Right cardiac atrium (tissue), 5 donors: ENCODE measurements around the gene EPHB1. TPM values are rescaled to one million over a fixed set of nuclear protein-coding genes. Genes with fewer than 3 reads are reported as not detected.
"Not testable (repeated sequence)": the region's sequence is repeated elsewhere in the genome, so short reads cannot be mapped to it uniquely, and the experiment has no call there.

ENCODE experiments used
- ATAC-seq, 2 donors: fragments of 200-7000 bp; cut with Tn5 transposase; one replicate each; pipeline versions ENCODE4 v1.8.0 to v1.9.1; 2020; ENCODE audit warnings: moderate library complexity in 2 of 2, mild to moderate bottlenecking in 1 of 2
- DNase-seq, 3 donors: peaks; one replicate each; pipeline ENCODE4 v3.0.0-alpha.2; 2020
- H3K27ac ChIP-seq: one replicate; pipeline ENCODE4 v1.5.1; 2013; ENCODE audit warnings: mild to moderate bottlenecking, low read length, control low read depth, moderate library complexity
- H3K27me3 ChIP-seq: one replicate; pipeline ENCODE4 v1.6.1; 2013; ENCODE audit not compliant: control insufficient read depth, insufficient read depth
- H3K4me1 ChIP-seq: one replicate; pipeline ENCODE4 v1.6.1; 2013; ENCODE audit warnings: low read length; ENCODE audit not compliant: control insufficient read depth, insufficient read depth
- H3K4me3 ChIP-seq: one replicate; pipeline ENCODE4 v1.5.1; 2013; ENCODE audit warnings: low read length, control low read depth
- H3K9me3 ChIP-seq: one replicate; pipeline ENCODE4 v1.6.1; 2013; ENCODE audit warnings: low read length; ENCODE audit not compliant: control insufficient read depth
- WGBS: extraction: QIAGEN DNeasy Blood & Tissue Kit; methylation state at CpG from one replicate; pipeline ENCODE4 v1.1.7; 2013; 5-methylcytosine and 5-hydroxymethylcytosine counted together
- intact Hi-C, 4 donors: fragments of 100-400 bp; cut with DNase I; formaldehyde crosslinking; loops; one replicate each; pipeline versions ENCODE4 v1.11.0 to v1.14.0; 2022 to 2023
- polyA plus RNA-seq: library from polyadenylated mRNA; stranded (reverse); fragments of 200-250 nt; gene quantifications from one replicate; pipeline ENCODE4 v1.2.3, GENCODE V29; 2013
- total RNA-seq, 4 donors: library from RNA; stranded (reverse); fragmentation: NEBNext Ultra II Directional; extraction: Animal tissue kit (Norgen Biotek cat#: 25700); gene quantifications; one replicate each; pipeline ENCODE4 v1.2.1, GENCODE V29; 2021
- donor health status: healthy with polysubstance abuse.
- donor health status: DM: no; HTN: yes; CAD: no.
- donor health status: DM: no; HTN: no; CAD: no.
- donor health status: DM: no; HTN: yes; CAD: no; lungs with severe emphysema.
- donor health status: DM: yes; HTN: yes; CAD: no.

EPHB1 gene
- total and polyA plus RNA-seq, 5 donors: 0.23 to 1.6 (median 1.1) TPM

GRCh38 chr3:134956395-134956794 lies 161.3 kb downstream of the EPHB1 start:
- H3K4me1 ChIP-seq: no peaks in the 10 kb centered on the region
- intact Hi-C loops: no loop called here
- H3K4me3 ChIP-seq: no peak overlapping the region
- WGBS: 82% methylated on average over 2 of the region's 2 CpGs
- no peak for DNase-seq
- H3K9me3 ChIP-seq: peaks cover 3% of the 10 kb centered on the region
- no peaks in the 10 kb centered on the region for H3K27me3 ChIP-seq
- H3K27ac ChIP-seq: no peak overlapping the region
- no peak for ATAC-seq

- intact Hi-C loops: no loop called here
- DNase-seq (no peak), ATAC-seq (no peak)
- 90% methylated on average over 1 of the region's 1 CpG for WGBS
- no peaks in the 10 kb centered on the region for H3K4me1 ChIP-seq
- H3K9me3 ChIP-seq: peaks cover under 1% of the 10 kb centered on the region
- no peaks in the 10 kb centered on the region for H3K27me3 ChIP-seq
- no peak overlapping the region for H3K4me3 ChIP-seq
- no peak overlapping the region for H3K27ac ChIP-seq
These were observed 161.8 kb downstream of the EPHB1 start for GRCh38 chr3:134956844-134957243.

DNA sequence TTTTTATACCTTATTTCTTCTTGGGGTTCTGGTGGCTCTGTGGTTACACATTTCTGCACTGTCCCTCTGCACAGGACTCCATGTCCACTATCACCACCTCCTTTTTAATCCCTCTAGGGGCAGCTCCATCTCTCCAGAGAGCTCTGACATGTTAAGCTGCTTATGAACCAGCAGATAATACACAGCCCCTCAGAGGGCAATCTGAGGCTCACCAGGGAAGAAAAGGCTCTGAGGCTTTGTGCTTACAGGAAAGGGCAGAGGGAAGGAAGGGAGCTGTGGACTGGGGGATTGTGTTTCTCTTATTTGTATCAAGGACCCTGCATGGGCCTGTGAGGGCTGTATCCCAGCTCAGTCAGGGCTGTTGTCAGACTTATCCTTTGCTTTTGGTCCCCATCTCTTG lies 164.5 kb downstream of the EPHB1 start:
- no peak for ATAC-seq
- no peaks in the 10 kb centered on the region for H3K27me3 ChIP-seq
- no peak overlapping the region for H3K27ac ChIP-seq
- H3K4me3 ChIP-seq: no peak overlapping the region
- no peak for DNase-seq
- no peaks in the 10 kb centered on the region for H3K4me1 ChIP-seq
- no peaks in the 10 kb centered on the region for H3K9me3 ChIP-seq
- intact Hi-C loops: no loop called here

- ATAC-seq (no peak), DNase-seq (no peak)
- no peaks in the 10 kb centered on the region for H3K4me1 ChIP-seq
- H3K27ac ChIP-seq: no peak overlapping the region
- intact Hi-C loops: no loop called here
- H3K9me3 ChIP-seq: no peaks in the 10 kb centered on the region
- H3K4me3 ChIP-seq: no peak overlapping the region
- H3K27me3 ChIP-seq: no peaks in the 10 kb centered on the region
- 76% methylated on average over 5 of the region's 5 CpGs for WGBS
These were observed 169.2 kb downstream of the EPHB1 start for GRCh38 chr3:134964226-134964625.

DNA sequence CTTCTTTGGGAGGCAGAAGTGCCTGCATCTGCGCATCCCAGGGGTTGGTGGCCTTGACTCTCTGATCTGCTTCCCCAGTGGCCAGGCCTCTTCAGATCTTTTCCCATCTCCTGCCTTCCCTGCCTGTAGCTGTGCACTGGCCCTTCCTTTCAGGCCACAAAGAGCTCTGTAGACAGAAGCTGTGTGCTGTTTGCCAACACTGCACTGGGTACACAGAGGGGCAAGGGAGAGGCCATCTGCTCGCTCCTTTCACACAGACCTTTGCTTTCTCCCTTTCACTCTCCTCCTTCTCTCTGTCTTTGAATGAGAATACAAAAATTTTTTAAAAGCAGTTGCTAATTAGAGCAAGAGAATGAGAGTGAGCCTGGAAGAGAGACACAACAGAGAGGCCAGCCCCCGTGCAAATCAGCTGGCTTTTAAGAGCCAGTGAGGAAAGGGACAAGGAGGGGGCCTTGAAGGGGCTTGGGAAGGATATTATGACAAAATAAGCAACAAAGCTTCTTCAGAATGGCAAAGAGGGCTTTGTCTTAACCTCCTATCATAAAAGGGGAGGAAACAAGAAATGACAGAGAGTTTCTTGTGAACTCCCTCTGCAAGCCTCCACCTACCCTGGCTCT lies 170.9 kb downstream of the EPHB1 start:
- ATAC-seq (no peak), DNase-seq (no peak)
- WGBS: 79% methylated on average over 3 of the region's 3 CpGs
- intact Hi-C loops: no loop called here
- Histone ChIP-seq H3K4me3 (no peak overlapping the region), H3K4me1 (no peaks in the 10 kb centered on the region), H3K27ac (no peak overlapping the region), H3K27me3 (no peaks in the 10 kb centered on the region), H3K9me3 (no peaks in the 10 kb centered on the region)

DNA sequence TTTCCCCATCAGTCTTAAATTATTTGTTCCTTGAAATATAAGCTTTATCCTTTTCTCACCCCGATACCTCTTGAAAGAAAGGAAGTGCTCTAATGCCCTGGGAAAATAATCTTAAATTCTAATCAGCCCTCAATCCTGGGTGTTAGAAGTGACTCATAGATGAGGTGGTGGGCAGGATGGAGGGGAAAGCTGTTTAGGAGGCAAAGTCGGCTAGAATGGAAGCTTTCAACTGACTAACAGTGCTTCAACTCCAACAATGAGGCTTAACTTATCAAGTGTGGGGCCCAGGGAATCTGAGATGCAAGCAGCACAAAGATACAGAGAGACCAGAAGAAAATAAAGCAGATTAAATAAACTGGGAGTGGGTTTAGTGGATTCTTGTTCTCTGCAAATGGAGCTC lies 175.8 kb downstream of the EPHB1 start:
- WGBS: 65% methylated on average over 2 of the region's 2 CpGs
- Histone ChIP-seq H3K4me1 (no peaks in the 10 kb centered on the region), H3K27ac (no peak overlapping the region), H3K4me3 (no peak overlapping the region), H3K9me3 (no peaks in the 10 kb centered on the region), H3K27me3 (no peaks in the 10 kb centered on the region)
- intact Hi-C loops: no loop called here
- DNase-seq: no peak
- no peak for ATAC-seq

DNA sequence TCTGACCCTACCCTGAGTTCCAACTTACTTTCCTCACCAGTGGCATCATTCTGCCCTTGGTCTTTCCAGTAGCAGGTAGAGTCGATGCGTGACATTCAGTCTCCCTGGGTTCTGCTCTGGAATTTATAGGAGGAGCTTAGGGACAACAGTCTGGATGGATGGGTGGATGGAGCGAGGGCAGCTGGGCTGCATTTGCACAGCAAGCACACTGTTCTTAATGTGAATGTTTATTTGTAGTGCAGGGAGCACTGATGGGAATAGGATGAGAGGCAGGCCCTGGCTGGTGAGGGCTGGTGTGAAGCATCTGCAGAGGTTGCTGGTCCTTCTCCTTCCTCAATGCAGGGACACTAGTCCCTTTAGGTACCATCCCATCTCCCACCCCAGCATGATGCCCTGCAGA lies 176.2 kb downstream of the EPHB1 start:
- DNase-seq: no peak
- no peaks in the 10 kb centered on the region for H3K27me3 ChIP-seq
- H3K27ac ChIP-seq: no peak overlapping the region
- H3K4me1 ChIP-seq: no peaks in the 10 kb centered on the region
- no peak for ATAC-seq
- H3K4me3 ChIP-seq: no peak overlapping the region
- intact Hi-C loops: no loop called here
- WGBS: 69% methylated on average over 3 of the region's 3 CpGs
- no peaks in the 10 kb centered on the region for H3K9me3 ChIP-seq

DNA sequence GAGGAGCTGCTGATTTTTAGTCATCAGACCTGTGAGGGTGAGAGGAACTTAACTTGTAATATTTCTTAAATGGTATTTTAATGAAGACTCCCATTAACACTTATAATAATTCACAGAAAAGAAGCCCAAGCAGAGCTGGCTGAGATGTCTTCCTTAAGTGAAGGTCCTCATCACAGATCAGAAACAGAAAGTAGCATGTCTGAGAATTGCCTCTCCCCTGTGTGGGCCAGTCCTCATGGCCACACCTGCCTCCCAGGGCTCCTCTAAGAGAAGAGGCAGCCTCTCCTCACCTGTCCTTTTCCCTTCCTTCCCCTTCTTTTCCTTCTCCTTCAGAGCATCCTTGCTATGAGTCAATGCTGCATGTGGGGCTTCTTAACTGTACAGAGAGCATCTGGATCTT lies 176.8 kb downstream of the EPHB1 start:
- not testable (repeated sequence) for H3K27me3 ChIP-seq

GRCh38 chr3:134972836-134973455 lies 177.9 kb downstream of the EPHB1 start:
- Histone ChIP-seq H3K4me3 (no peak overlapping the region), H3K27me3 (no peaks in the 10 kb centered on the region), H3K9me3 (no peaks in the 10 kb centered on the region), H3K27ac (no peak overlapping the region), H3K4me1 (no peaks in the 10 kb centered on the region)
- DNase-seq (no peak), ATAC-seq (no peak)
- intact Hi-C loops: no loop called here
- WGBS: 89% methylated on average over 2 of the region's 2 CpGs

More for the DNA sequence above, 176.8 kb downstream of the EPHB1 start:
- H3K4me1 ChIP-seq, H3K27ac ChIP-seq, H3K4me3 ChIP-seq, ATAC-seq, DNase-seq, H3K9me3 ChIP-seq, intact Hi-C loops: not testable (repeated sequence)

GRCh38 chr3:134974624-134975023 lies 179.6 kb downstream of the EPHB1 start:
- WGBS: 17% methylated on average over 3 of the region's 3 CpGs
- H3K9me3 ChIP-seq: no peaks in the 10 kb centered on the region
- DNase-seq (no peak), ATAC-seq (peak in 1 of 2 donors; percentile 75)
- no peaks in the 10 kb centered on the region for H3K27me3 ChIP-seq
- H3K4me1 ChIP-seq: no peaks in the 10 kb centered on the region
- H3K4me3 ChIP-seq: no peak overlapping the region
- H3K27ac ChIP-seq: no peak overlapping the region
- intact Hi-C loops: no loop called here

DNA sequence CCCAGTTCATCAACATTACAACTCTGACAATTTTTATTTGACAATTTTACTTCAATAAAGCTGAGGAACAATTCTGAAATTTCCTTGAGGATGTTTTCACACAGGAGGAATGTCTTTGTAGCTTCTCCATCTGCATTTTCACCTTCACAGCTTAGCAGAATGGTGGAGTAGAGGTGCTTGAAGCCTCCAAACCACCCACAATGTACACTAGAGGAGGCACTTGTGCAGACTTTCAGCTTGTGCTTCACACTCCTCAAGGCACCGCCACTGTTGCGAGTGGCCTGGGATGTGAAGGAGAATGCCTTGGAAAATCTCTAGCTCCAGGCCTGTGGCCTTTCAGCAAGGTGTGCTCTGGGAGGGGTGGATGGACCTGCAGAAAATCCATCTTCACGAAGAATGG lies 181.9 kb downstream of the EPHB1 start:
- WGBS: 90% methylated on average over 3 of the region's 3 CpGs
- ATAC-seq (no peak), DNase-seq (no peak)
- Histone ChIP-seq H3K27me3 (no peaks in the 10 kb centered on the region), H3K4me3 (no peak overlapping the region), H3K9me3 (no peaks in the 10 kb centered on the region), H3K4me1 (no peaks in the 10 kb centered on the region), H3K27ac (no peak overlapping the region)
- intact Hi-C loops: no loop called here

- H3K27ac ChIP-seq: no peak overlapping the region
- intact Hi-C loops: no loop called here
- no peaks in the 10 kb centered on the region for H3K4me1 ChIP-seq
- no peaks in the 10 kb centered on the region for H3K27me3 ChIP-seq
- 83% methylated on average over 1 of the region's 1 CpG for WGBS
- no peaks in the 10 kb centered on the region for H3K9me3 ChIP-seq
- ATAC-seq (no peak), DNase-seq (no peak)
- H3K4me3 ChIP-seq: no peak overlapping the region
These were observed 183.6 kb downstream of the EPHB1 start for GRCh38 chr3:134978658-134979057.
